Fibroblast of lung (primary cell): ENCODE data around the gene RNF126. TPM values are rescaled to one million over a fixed set of nuclear protein-coding genes. Genes with fewer than 3 reads are reported as not detected.
"Not testable (repeated sequence)": the region's sequence is repeated elsewhere in the genome, so short reads cannot be mapped to it uniquely, and the experiment has no call there.

Source experiments
- DNase-seq, 2 donors: peaks; one replicate each; pipeline versions ENCODE4 v3.0.0 to v3.0.0-alpha.2; 2010; ENCODE audit warnings: low read depth in 2 of 2
- H2AFZ ChIP-seq: 2 replicates; pipeline ENCODE4 v1.5.1; 2012; ENCODE audit warnings: low read length, control low read depth, inconsistent platforms
- H3K27ac ChIP-seq: 2 replicates; pipeline ENCODE4 v1.5.1; 2011; ENCODE audit warnings: low read length, control low read depth; ENCODE audit not compliant: insufficient read depth
- H3K27me3 ChIP-seq: 2 replicates; pipeline ENCODE4 v1.5.1; 2011; ENCODE audit warnings: mild to moderate bottlenecking, low read length; ENCODE audit not compliant: control insufficient read depth, insufficient read depth
- H3K36me3 ChIP-seq: 2 replicates; pipeline ENCODE4 v1.5.1; 2011; ENCODE audit warnings: low read length; ENCODE audit not compliant: control insufficient read depth, insufficient read depth
- H3K4me1 ChIP-seq: 2 replicates; pipeline ENCODE4 v1.5.1; 2011; ENCODE audit warnings: low read length; ENCODE audit not compliant: control insufficient read depth, insufficient read depth; ENCODE audit errors: extremely low read depth
- H3K4me2 ChIP-seq: 2 replicates; pipeline ENCODE4 v1.5.1; 2011; ENCODE audit warnings: low read length, control low read depth; ENCODE audit not compliant: insufficient read depth; ENCODE audit errors: extremely low read depth
- H3K4me3 ChIP-seq, 4 experiments: fragments of 200-600 bp in 1 of 4; sonication (generic) in 1 of 4; replicated peaks in 1 of 4; 2 replicates each; pipeline ENCODE4 v1.5.1; 2011 to 2016; ENCODE audit warnings: low read length in 4 of 4, low read depth in 3 of 4, mild to moderate bottlenecking in 3 of 4, control low read depth in 2 of 4, inconsistent platforms in 1 of 4, mixed read lengths in 1 of 4; ENCODE audit not compliant: insufficient read depth in 1 of 4; ENCODE audit errors: control extremely low read depth in 1 of 4
- H3K79me2 ChIP-seq: 2 replicates; pipeline ENCODE4 v1.5.1; 2012; ENCODE audit warnings: mild to moderate bottlenecking, low read length, inconsistent platforms; ENCODE audit not compliant: control insufficient read depth, insufficient read depth
- H3K9ac ChIP-seq: 2 replicates; pipeline ENCODE4 v1.5.1; 2011; ENCODE audit warnings: mild to moderate bottlenecking, low read length, control low read depth; ENCODE audit not compliant: insufficient read depth
- H3K9me3 ChIP-seq: 2 replicates; pipeline ENCODE4 v1.5.1; 2012; ENCODE audit warnings: low read depth, low read length; ENCODE audit not compliant: control insufficient read depth, insufficient read depth
- H4K20me1 ChIP-seq: 2 replicates; pipeline ENCODE4 v1.5.1; 2011; ENCODE audit warnings: low read length; ENCODE audit not compliant: control insufficient read depth, insufficient read depth; ENCODE audit errors: extremely low read depth
- EZH2 ChIP-seq: IDR thresholded peaks from 2 replicates; pipeline ENCODE4 v1.5.1; 2012; ENCODE audit warnings: low read length, control low read depth, mild to moderate bottlenecking; ENCODE audit errors: missing control alignments
- polyA plus RNA-seq, 2 donors: library from polyadenylated mRNA; depleted of rRNA in 1 of 2; stranded (reverse) in 1 of 2; unstranded in 1 of 2; fragments of >200 nt; gene quantifications; 2 replicates each; pipeline ENCODE4 v1.2.1, GENCODE V29; 2011 to 2012; ENCODE audit warnings: missing spikeins in 1 of 2
- total RNA-seq: library from RNA; depleted of rRNA; stranded (reverse); fragments of >200 nt; gene quantifications from 2 replicates; pipeline ENCODE4 v1.2.1, GENCODE V29; 2014
- TF ChIP-seq, protein P1 (sequence below), 2 donors: IDR thresholded peaks in 1 of 2; conservative IDR thresholded peaks in 1 of 2; 1 replicate in 1 of 2; 2 replicates in 1 of 2; pipeline ENCODE4 v1.5.1; 2011 to 2012; ENCODE audit warnings: low read length in 2 of 2, control low read depth in 1 of 2, inconsistent platforms in 1 of 2, low read depth in 1 of 2, mild to moderate bottlenecking in 1 of 2

RNF126 gene
- total and polyA plus RNA-seq, 2 donors (not counting 1 experiment from before 2014, with no cell fraction given): 7.8 to 18.0 TPM

DNA sequence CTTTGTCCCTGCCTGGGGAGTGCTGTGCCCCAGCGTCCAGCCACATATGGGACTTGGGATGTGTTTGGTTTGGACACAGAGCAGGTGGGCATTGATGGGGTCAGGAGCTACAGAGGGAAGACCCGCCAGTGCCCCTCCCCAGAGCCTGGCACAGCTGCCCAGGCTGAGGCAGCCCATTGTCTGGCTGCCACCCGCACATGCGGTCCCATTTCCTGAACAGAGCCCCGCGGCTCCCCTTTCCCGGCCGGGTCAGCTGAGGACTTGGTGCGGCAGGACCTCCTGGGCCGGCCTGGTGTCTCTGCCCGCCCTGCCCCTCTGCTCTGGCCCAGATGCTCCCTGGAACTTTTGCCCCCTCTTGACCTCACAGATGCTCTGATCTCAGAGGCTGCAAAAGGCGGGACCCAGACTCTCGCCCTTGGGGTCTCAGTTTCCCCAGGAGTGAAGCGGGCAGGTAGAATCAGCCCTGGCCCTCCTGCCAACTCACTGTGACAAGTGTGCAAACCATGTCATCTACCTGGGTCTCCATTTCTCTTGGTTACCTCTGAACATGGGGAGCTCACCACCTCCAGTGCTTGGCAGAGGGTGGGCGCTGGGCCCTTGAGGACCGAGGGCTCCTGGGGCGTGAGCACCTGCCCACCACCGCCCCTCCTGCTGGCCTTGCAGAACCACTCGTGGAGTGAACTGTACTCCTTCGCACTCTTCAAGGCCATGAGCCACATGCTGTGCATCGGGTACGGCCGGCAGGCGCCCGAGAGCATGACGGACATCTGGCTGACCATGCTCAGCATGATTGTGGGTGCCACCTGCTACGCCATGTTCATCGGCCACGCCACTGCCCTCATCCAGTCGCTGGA lies 55.5 kb downstream of the RNF126 start:
- Histone ChIP-seq H4K20me1 (no peaks in the 10 kb centered on the region), H2AFZ (no peak overlapping the region), H3K36me3 (no peaks in the 10 kb centered on the region), H3K79me2 (no peaks in the 10 kb centered on the region), H3K9ac (no peak overlapping the region), H3K4me1 (peaks cover 9% of the 10 kb centered on the region), H3K4me2 (no peak overlapping the region), H3K27me3 (no peaks in the 10 kb centered on the region), H3K27ac (no peak overlapping the region), H3K9me3 (no peaks in the 10 kb centered on the region), H3K4me3 (no peak overlapping the region)
- DNase-seq: no peak
- TF ChIP-seq, protein P1, sequence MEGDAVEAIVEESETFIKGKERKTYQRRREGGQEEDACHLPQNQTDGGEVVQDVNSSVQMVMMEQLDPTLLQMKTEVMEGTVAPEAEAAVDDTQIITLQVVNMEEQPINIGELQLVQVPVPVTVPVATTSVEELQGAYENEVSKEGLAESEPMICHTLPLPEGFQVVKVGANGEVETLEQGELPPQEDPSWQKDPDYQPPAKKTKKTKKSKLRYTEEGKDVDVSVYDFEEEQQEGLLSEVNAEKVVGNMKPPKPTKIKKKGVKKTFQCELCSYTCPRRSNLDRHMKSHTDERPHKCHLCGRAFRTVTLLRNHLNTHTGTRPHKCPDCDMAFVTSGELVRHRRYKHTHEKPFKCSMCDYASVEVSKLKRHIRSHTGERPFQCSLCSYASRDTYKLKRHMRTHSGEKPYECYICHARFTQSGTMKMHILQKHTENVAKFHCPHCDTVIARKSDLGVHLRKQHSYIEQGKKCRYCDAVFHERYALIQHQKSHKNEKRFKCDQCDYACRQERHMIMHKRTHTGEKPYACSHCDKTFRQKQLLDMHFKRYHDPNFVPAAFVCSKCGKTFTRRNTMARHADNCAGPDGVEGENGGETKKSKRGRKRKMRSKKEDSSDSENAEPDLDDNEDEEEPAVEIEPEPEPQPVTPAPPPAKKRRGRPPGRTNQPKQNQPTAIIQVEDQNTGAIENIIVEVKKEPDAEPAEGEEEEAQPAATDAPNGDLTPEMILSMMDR (conservative IDR thresholded peaks at IDR 0.05 in 1 of 2, IDR thresholded peaks at IDR 0.05 in 1 of 2; ENCODE audit: low read depth in 1 of 2, low read length in 2 of 2): no peak
- TF ChIP-seq EZH2: no peak

DNA sequence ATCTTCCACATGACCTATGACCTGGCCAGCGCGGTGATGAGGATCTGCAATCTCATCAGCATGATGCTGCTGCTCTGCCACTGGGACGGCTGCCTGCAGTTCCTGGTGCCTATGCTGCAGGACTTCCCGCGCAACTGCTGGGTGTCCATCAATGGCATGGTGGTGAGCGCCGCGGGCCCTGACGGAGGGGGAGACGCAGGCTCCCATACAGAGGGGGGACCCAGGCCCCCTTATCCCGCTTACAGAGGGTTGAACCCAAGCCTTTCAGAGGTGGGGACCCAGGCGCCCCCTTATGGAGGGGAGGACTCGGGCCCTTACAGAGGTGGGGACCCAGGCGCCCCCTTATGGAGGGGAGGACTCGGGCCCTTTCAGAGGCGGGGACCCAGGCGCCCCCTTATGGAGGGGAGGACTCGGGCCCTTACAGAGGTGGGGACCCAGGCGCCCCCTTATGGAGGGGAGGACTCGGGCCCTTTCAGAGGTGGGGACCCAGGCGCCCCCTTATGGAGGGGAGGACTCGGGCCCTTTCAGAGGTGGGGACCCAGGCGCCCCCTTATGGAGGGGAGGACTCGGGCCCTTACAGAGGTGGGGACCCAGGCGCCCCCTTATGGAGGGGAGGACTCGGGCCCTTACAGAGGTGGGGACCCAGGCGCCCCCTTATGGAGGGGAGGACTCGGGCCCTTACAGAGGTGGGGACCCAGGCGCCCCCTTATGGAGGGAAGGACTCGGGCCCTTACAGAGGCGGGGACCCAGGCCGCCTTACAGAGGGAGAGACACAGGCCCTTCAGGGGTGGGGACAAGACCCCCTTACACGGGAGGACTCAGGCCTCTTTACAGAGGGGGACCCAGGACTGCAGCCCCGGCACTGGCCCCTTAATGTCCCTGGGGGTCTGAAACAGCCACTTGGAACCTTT lies 57.7 kb downstream of the RNF126 start:
- not testable (repeated sequence) for H3K4me1 ChIP-seq, H3K27ac ChIP-seq, H3K9ac ChIP-seq, H3K36me3 ChIP-seq, H3K4me3 ChIP-seq, DNase-seq, H3K27me3 ChIP-seq, H4K20me1 ChIP-seq, H3K79me2 ChIP-seq, H2AFZ ChIP-seq, H3K9me3 ChIP-seq, H3K4me2 ChIP-seq

DNA sequence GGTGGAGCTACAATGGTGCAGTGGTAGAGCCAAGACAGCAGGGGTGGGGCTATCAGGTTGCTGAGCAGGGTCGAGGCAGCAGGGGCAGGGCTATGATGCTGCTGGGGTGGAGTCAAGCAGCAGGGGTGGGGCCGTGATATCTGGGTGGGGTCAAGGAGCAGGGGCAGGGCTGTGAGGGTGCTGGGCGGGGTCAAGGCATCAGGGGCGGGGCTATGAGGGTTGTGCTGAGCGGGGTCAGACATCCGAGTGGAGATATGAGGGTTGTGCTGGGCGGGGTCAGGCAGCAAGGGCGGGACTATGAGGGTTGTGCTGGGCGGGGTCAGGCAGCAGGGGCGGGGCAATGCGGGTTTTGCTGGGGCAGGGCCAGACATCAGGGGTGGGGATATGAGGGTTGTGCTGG lies 58.7 kb downstream of the RNF126 start:
- Histone ChIP-seq H3K27me3 (no peaks in the 10 kb centered on the region), H4K20me1 (no peaks in the 10 kb centered on the region), H3K4me3 (no peak overlapping the region), H3K4me1 (no peaks in the 10 kb centered on the region), H3K9me3 (no peaks in the 10 kb centered on the region), H3K9ac (no peak overlapping the region), H3K4me2 (no peak overlapping the region), H3K27ac (no peak overlapping the region), H3K79me2 (no peaks in the 10 kb centered on the region), H3K36me3 (no peaks in the 10 kb centered on the region), H2AFZ (no peak overlapping the region)
- TF ChIP-seq, protein P1 (conservative IDR thresholded peaks at IDR 0.05 in 1 of 2, IDR thresholded peaks at IDR 0.05 in 1 of 2; ENCODE audit: low read depth in 1 of 2, low read length in 2 of 2): no peak
- no peak for TF ChIP-seq EZH2
- DNase-seq: no peak

DNA sequence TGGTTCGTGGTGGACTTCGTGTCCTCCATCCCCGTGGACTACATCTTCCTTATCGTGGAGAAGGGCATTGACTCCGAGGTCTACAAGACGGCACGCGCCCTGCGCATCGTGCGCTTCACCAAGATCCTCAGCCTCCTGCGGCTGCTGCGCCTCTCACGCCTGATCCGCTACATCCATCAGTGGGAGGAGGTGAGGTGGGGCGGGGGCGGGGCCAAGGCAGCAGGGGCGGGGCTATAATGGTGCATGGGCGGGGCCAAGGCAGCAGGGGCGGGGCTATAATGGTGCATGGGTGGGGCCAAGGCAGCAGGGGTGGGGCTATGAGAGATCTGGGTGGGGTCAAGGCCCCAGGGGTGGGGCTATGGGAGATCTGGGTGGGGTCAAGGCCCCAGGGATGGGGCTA lies 59.2 kb downstream of the RNF126 start:
- not testable (repeated sequence) for H3K9ac ChIP-seq, H3K9me3 ChIP-seq, H3K4me3 ChIP-seq, H3K4me1 ChIP-seq, H3K27ac ChIP-seq, H3K4me2 ChIP-seq, DNase-seq, H2AFZ ChIP-seq, H4K20me1 ChIP-seq, H3K79me2 ChIP-seq, H3K36me3 ChIP-seq, H3K27me3 ChIP-seq

DNA sequence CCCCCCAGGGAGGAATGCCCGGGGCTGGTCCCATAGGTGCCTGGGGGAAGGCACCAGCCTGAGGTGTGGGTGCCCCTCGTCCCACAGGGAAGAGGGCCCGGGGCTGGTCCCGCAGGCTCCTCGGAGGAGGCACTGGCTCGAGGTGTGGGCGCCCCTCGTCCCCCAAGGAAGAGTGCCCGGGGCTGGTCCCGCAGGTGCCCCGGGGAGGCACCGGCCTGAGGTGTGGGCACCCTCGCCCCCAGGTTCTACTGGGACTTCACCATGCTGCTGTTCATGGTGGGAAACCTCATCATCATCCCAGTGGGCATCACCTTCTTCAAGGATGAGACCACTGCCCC lies 59.7 kb downstream of the RNF126 start:
- not testable (repeated sequence) for H4K20me1 ChIP-seq, H3K9ac ChIP-seq, H3K79me2 ChIP-seq, H2AFZ ChIP-seq, DNase-seq, H3K36me3 ChIP-seq, H3K27ac ChIP-seq, H3K4me3 ChIP-seq, H3K27me3 ChIP-seq, H3K9me3 ChIP-seq, H3K4me1 ChIP-seq, H3K4me2 ChIP-seq
